ENCODE data around the gene PHRF1. TPM values are rescaled to one million over a fixed set of nuclear protein-coding genes. Genes with fewer than 3 reads are reported as not detected.

The PHRF1 gene
- total and polyA plus RNA-seq, 2 donors (not counting 3 experiments of a cell fraction or from before 2014, with no cell fraction given), result 14.2 to 39.4 TPM

DNA sequence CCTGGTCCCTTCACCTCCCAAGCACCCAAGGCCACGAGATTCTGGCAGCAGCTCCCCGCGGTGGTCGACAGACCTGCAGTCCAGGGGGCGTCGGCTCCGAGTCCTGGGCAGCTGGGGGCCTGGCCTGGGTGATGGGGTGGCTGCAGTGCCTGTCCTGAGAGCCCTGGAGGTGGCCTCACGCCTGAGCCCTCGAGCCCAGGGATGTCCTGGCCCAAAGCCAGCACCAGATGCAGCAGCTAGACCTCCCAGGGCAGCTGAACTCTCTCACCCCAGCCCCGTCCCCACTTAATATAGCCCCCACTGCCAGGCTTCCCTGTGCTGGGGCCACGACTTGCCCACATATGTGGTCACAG is 22.3 kb upstream of the PHRF1 start:
- H3K36me3 ChIP-seq (ENCODE audit: control insufficient read depth in 2 of 2, extremely low read depth in 1 of 2, insufficient read depth in 2 of 2, low read length in 2 of 2), result no peaks in the 10 kb centered on the region
- TF ChIP-seq, protein P1, sequence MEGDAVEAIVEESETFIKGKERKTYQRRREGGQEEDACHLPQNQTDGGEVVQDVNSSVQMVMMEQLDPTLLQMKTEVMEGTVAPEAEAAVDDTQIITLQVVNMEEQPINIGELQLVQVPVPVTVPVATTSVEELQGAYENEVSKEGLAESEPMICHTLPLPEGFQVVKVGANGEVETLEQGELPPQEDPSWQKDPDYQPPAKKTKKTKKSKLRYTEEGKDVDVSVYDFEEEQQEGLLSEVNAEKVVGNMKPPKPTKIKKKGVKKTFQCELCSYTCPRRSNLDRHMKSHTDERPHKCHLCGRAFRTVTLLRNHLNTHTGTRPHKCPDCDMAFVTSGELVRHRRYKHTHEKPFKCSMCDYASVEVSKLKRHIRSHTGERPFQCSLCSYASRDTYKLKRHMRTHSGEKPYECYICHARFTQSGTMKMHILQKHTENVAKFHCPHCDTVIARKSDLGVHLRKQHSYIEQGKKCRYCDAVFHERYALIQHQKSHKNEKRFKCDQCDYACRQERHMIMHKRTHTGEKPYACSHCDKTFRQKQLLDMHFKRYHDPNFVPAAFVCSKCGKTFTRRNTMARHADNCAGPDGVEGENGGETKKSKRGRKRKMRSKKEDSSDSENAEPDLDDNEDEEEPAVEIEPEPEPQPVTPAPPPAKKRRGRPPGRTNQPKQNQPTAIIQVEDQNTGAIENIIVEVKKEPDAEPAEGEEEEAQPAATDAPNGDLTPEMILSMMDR (IDR thresholded peaks at IDR 0.05; ENCODE audit: extremely low read depth in 1 of 2, insufficient read depth in 1 of 2, low read depth in 1 of 2, low read length in 2 of 2), result no peak
- no peak for TF ChIP-seq GATA2 (IDR thresholded peaks at IDR 0.05; ENCODE audit: insufficient read depth, insufficient read length, low read depth, low read length)
- no peak for TF ChIP-seq MYC (IDR thresholded peaks at IDR 0.05; ENCODE audit: low read depth, low read length)
- TF ChIP-seq, protein P2, sequence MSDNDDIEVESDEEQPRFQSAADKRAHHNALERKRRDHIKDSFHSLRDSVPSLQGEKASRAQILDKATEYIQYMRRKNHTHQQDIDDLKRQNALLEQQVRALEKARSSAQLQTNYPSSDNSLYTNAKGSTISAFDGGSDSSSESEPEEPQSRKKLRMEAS (IDR thresholded peaks at IDR 0.05; ENCODE audit: insufficient read depth, insufficient read length), result no peak
- TF ChIP-seq FOS (IDR thresholded peaks at IDR 0.05; ENCODE audit: borderline replicate concordance, insufficient read depth, low read length), result no peak
- no peak for TF ChIP-seq POLR2A (IDR thresholded peaks at IDR 0.05; ENCODE audit: low read depth, low read length)
- no peak for TF ChIP-seq EZH2 (IDR thresholded peaks at IDR 0.05; ENCODE audit: borderline replicate concordance, low read depth, low read length, severe bottlenecking)
- no peak for TF ChIP-seq JUN (IDR thresholded peaks at IDR 0.05; ENCODE audit: borderline replicate concordance, insufficient read depth, insufficient read length, low read depth)
- TF ChIP-seq POLR2AphosphoS5 (IDR thresholded peaks at IDR 0.05; ENCODE audit: insufficient read depth, low read depth, low read length), result no peak
- no TSS peak for BruUV-seq (replicated peaks)
- CTCF ChIA-PET, result interaction anchor here (0.9 to 2.2 kb wide), 7 partner anchors 9 to 173 kb away, joined by 3 to 26 read pairs (median 7); partner anchors contain the start of gene HRAS
- no peak overlapping the region for H2AFZ ChIP-seq (ENCODE audit: low read depth, low read length)
- dilution Hi-C loops (cut with MboI; ENCODE audit: extremely low pct_ligation_motif_present, low sequenced_read_pairs) (no loop called here), intact Hi-C loops (cut with micrococcal nuclease) (no loop called here)
- H3K4me2 ChIP-seq (ENCODE audit: insufficient read depth, low read length), result no peak overlapping the region
- H3K9me1 ChIP-seq (replicated peaks; ENCODE audit: control insufficient read depth, extremely low read depth, insufficient read depth, low read length), result no peaks in the 10 kb centered on the region
- H4K20me1 ChIP-seq (replicated peaks; ENCODE audit: control insufficient read depth, extremely low read depth, insufficient read depth, low read length), result no peaks in the 10 kb centered on the region
- H3K9ac ChIP-seq (replicated peaks; ENCODE audit: extremely low read depth, insufficient read depth, low read length), result no peak overlapping the region
- peaks cover 3% of the 10 kb centered on the region for H3K4me1 ChIP-seq (ENCODE audit: control insufficient read depth, extremely low read depth, insufficient read depth, low read length)
- POLR2A ChIA-PET, result no interaction called here
- H3K27me3 ChIP-seq (ENCODE audit: control insufficient read depth in 2 of 2, insufficient read depth in 2 of 2, low read length in 2 of 2), result peaks cover 13 to 21% of the 10 kb centered on the region in 2 experiments
- no peaks in the 10 kb centered on the region for H3K79me2 ChIP-seq (ENCODE audit: control insufficient read depth, insufficient read depth, low read length)
- DNase-seq (ENCODE audit: low read depth, low spot score), result no peak
- no peaks in the 10 kb centered on the region for H3K9me3 ChIP-seq (replicated peaks; ENCODE audit: control insufficient read depth, insufficient read depth, low read length)
- no peak overlapping the region for H3K27ac ChIP-seq (ENCODE audit: insufficient read depth, low read depth, low read length)
- FAIRE-seq, result no peak
- no peak overlapping the region for H3K4me3 ChIP-seq (replicated peaks in 1 of 3; ENCODE audit: insufficient read depth in 1 of 3, low read depth in 1 of 3, low read length in 3 of 3)
